CD4-positive, alpha-beta T cell treated with Interleukin-10 for 1 hour (primary cell): ENCODE data around the gene TRIM32.

Source experiments
- DNase-seq: peaks from one replicate; pipeline ENCODE4 v3.0.0-alpha.2; 2020

Gene TRIM32, protein sequence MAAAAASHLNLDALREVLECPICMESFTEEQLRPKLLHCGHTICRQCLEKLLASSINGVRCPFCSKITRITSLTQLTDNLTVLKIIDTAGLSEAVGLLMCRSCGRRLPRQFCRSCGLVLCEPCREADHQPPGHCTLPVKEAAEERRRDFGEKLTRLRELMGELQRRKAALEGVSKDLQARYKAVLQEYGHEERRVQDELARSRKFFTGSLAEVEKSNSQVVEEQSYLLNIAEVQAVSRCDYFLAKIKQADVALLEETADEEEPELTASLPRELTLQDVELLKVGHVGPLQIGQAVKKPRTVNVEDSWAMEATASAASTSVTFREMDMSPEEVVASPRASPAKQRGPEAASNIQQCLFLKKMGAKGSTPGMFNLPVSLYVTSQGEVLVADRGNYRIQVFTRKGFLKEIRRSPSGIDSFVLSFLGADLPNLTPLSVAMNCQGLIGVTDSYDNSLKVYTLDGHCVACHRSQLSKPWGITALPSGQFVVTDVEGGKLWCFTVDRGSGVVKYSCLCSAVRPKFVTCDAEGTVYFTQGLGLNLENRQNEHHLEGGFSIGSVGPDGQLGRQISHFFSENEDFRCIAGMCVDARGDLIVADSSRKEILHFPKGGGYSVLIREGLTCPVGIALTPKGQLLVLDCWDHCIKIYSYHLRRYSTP

DNA sequence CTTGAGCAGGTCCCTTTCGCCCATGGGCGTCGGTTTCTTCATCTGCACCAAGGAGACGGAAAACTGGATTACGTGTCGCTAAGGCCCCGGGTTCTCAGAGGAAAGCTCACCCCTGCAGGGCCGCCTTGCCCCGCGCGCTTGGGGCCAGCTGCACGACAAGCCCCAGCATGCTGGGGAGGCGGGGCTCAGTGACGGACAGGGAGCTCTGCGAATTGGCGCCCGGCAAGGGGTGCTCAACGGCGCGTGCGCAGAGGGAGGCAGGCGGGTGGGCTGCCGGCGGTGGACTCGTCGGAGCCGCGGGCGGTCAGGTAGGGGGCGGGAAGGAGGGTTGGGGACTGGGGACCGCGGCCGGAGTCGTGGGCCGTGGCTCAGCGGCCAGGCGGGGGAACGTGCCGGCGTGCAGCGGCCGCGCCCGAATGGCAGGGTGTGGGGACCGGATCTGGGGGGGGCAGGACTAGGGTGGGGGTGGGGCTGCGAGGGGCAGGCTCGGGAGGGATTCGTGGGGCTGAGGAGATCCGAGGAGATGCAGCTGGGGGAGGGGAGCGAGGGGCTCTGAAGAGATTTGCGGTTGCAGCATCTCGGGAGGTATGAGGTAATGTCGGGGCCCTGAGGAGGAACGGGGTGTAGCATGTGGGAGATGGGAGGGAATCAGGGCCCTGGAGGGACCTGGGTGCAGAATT lies at the start of gene TRIM32:
Gene TRIM32 (plus strand): TSS at position 232 of the 680 bp plus-strand sequence. CDS start 10,438 bp downstream, outside the sequence.
- peak; percentile 93 for DNase-seq

DNA sequence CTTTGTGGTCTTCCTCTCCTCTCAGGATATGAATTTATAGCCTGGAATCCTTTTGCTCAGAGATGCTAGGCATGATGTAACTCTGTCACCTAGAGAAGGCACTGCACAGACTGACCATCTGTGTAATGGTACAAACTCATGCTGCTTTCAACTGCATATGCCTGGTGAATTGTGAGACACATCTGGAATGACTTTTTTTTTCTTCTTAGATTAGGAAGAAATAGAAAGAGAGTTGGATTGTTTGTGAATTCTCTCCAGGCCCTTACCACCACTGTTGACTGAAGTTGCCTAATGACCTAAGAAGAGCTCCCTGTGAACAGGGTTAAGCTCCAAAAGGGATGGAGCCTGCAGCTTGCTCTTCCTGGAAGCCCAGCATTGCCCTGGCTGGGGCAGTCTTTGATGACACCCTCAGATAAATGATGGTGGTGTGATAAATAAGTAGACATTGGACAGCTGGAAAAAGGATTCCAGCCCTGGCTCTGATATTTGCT lies 47.8 kb upstream of the TRIM32 start:
- DNase-seq: no peak

DNA sequence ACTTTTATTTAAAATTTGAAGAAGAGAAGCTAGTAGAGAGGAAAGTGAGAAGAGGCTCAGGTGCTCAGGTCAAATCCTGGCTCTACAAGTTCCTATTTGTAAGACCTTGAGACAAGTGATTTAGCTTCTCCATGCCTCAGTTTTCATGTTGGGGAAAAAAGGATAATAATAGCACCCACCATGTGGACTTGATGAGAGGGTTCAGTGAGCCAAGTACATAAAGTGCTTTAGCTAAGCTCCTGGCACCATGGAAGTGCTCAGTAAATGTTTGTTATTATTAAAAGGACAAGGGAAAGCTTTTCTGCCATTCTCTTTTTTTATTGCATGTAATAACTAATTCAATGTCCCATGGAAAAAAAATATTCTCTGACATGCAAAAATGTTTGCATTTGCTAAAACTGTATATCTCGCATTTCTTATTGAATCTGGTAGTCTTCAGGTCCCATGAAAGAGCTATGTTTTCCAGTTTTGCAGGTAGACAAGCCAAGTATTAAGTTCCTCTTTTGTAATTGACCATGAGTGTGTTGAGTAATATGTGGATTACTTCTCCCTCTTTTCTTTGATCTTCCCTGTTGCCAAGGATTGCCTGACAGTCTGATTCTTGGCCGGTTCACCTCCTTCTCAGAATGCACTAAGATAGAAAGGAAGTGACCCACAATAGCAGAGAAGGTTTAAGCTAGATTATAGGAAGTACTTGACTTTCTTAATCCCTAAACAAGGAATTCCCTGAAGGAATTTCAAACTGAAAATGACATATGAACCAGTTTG lies 45.6 kb upstream of the TRIM32 start:
- DNase-seq: no peak

DNA sequence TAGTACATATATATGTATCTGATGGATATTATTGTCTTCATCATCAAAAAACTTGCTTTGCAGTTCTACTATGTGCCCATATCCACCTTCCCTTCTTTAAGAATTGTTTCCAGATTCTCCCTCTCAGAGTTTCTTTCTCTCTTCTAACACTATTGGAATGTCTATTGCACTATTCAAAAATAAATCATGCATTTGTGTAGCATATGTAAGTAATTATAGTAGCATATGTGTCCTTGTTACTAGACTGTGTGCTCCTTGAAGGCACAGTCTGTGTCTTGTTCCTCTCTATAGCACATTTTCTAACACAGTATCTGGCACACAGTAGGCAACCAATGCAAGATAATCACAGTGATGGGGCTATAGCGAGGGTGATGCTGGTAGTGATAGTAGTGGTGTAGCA lies 43.4 kb upstream of the TRIM32 start:
- no peak for DNase-seq

DNA sequence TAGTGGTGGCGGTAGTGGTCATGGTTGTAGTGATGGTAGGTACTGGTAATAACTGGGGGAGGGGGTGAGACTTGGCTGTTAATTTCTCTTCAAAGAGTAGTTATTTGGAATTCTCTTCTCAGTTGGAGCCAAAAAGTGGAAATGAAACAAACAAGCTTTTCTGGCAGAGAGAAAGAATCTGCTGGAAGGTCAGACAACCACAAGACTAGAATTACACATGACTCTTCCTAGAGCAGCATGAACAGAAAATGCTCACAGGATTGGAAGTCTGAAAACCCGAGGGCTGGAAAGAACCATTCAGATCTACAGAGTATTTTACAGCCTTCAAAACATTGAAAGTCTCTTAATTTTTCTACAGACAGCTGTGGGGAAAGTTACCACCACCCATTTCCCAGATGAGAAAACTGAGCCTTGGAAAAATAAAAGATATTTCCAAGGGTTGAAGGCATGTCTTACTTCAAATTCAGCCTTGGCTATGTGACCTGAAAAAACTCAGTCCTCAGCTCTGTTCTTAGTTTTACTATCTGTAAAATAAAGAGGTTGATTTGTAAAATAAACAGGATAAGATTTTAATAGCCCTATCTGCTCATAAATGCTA lies 42.9 kb upstream of the TRIM32 start:
- no peak for DNase-seq

DNA sequence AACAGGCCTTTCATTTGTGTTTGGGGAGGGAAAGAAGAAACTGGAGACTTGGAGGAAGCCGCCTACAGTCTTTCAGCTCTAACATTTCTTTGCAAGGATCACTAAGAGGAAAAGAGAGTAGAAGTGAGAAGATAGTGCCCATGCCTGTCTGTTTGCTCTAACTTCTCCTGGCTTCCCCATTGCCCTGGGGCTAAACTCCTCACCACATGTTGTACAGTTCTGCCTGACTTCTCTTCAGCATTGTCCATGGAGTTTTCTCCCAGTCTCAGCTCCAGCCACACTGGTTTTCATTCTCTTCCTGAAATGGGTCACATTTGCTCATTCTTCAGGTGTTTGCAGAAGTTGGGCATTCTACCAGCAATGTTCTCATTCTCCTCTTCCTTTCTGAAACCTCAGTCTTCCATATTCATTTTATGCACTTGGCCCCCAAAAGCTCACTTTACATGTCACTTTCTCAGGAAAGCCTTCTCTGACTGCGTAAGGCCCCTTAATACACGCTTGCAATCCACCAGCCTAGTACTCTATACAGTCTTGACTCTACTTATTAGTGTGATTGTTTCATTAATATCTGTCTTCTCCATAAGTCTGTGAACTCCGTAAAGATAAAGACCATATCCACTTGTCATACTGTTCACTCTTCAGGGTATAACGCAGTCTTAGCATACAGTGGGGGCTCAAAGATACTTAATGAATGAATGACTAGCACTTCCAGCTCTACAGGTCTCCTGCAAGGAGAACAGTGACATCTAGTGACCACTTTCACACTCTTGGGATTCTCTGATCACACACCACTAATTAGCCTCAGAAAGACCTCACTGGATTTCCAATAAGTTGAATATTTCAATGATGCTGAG lies 40.2 kb upstream of the TRIM32 start:
- DNase-seq: no peak

DNA sequence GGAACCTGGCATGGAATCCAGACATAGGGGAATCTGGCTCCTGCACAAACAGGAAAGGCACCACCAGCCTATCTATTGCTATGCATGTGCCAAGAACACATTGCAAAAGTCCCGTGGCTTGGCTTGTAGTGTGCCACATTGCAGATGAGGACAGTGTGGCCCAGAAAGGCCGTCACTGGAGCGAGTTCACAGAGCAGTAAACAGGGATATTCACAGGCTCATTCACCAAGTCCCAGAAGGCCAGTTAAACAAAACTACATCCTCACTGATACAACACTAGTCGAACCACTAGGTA lies 39.6 kb upstream of the TRIM32 start:
- no peak for DNase-seq

DNA sequence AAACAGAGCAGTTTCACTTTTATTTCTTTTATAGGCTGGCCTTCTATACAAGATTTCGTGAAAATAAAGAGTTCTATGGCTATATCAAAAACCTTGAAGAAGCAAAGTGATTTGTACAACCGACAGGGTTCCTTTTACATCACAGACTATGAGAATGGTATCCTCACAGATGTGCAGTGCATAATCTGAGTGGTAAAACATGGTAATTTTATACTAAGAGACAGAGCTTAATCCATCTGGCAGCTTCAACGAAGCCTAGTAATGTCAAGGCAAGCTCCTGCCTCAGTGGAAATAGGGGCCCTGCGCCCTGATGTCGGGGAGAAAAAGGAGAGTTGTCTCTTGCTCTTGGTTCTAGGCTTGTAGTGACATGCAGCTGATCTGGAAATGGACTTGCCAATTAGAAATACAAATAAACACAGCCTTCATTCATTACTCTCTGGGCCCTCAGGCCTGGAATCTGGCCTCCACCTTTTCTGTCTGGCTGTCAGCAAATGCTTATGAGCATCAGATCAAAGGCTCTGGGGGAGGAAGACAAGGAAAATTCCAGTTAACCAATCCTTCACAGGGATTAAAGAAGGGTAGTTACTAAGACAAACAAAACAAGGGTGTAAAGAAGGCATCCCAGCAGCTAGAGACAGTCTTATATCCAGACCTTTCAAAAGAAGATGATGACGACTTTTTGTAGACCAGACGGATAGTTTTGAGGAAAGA lies 33.6 kb upstream of the TRIM32 start:
- no peak for DNase-seq

DNA sequence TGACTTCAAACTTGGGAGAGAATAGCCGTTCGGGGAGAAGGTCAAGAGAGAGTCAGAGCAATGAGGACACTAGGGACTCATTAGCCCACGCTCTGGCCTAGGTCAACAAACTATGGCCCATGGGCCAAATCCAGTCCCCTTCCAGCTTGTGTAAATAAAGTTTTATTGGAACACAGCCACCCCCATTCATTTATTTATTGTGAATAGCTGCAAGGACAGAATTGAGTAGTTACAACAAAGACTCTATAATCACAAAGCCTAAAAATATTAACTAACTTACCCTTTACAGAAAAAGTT lies 33.1 kb upstream of the TRIM32 start:
- DNase-seq: no peak

DNA sequence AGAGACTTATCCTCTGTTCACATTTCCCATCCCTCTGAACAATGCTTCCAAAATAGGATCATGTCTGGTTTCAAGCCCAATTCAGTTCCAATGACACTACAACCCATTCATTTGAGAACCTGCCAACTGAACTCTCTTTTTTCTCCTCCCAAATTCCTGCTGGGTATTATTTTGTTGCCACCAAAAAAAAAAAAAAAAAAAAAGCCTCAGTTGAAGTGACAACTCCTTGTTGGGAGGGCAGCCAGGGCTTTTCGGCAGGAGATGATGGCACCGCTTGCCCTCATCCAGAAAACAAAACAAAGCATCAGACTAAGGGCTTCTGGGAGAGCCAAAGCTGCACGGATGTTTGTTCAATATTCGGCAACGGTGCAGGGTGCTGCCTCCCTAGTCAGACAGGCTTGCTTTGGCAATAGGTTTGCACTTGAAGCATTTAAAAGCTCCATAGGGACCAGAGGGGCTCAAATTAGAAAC lies 30.6 kb upstream of the TRIM32 start:
- DNase-seq: no peak

DNA sequence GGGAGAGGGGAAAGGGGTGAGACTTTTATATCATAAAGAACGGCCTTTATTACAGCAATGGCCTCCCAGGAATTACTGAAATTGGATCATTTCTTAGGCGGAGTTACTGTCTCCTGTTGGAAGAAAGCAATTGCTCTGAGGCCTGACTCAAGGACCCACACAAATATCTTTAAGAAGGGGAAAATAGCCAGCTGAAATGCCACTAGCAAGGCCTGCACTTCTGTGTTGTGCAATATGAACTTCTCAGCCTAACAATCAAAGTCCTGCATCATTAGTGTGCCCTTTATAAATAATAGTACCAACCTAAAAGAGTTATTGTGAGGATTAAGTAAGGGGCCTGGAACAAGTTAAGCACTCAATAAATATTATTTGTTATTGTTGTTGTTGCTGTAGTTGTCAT lies 30.1 kb upstream of the TRIM32 start:
- no peak for DNase-seq

DNA sequence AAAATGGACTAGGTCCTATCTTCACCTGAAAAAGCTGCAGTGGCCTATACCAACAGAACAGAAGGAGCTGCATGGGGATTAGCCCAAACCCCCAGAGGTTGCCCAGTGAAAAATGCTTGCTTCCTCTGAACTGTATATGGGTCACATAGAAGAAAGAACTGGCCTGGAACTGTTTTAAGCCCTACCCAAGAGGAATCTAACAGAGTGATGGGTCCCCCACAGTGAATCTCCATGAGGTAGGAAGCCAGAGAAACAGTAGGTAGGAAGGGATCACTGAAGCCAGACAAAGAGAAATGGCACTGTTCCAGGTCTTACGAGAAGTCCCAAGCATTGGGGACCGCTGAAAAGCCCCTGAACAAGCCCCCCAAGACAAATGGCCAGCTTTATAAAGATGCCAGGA lies 28.8 kb upstream of the TRIM32 start:
- DNase-seq: no peak

DNA sequence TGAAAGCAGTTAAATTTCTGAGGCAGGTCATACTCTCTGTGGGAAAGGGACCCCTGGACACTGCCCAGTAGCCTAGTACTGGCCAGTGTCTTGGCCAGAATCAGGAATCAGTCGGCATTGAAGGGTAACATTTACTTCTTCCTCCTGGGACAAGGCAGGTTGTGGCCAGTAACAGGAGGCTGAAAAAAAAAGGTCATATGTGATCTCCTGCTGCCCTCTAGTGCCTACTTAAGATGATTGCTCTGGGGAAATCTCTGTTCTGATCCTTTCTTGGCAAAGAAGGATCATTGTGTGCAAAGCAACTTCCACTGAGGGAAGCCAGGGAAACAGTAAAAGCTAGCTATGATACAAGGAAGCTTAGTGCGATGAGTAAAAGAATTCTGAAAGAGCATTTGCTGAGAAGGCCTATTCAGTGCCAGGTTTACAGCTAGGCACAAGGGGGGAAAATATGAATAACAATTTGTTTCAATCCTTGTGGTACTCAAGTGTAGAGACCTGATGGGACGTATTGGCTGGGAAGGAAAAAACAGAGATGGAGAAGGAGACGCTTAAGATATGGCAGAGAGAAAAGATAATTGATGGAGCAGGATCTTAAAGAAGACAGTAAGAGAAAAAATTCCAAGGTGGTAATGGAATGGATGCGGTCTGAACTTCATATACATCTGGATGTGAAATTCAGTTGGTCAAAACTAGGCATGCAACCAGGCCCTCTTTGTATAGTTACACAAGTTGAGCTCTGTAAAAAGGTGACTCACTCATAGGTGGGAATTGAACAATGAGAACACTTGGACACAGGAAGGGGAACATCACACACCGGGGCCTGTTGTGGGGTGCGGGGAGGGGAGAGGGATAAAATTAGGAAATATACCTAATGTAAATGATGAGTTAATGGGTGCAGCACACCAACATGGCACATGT lies 25.8 kb upstream of the TRIM32 start:
- DNase-seq: peak; percentile 38

DNA sequence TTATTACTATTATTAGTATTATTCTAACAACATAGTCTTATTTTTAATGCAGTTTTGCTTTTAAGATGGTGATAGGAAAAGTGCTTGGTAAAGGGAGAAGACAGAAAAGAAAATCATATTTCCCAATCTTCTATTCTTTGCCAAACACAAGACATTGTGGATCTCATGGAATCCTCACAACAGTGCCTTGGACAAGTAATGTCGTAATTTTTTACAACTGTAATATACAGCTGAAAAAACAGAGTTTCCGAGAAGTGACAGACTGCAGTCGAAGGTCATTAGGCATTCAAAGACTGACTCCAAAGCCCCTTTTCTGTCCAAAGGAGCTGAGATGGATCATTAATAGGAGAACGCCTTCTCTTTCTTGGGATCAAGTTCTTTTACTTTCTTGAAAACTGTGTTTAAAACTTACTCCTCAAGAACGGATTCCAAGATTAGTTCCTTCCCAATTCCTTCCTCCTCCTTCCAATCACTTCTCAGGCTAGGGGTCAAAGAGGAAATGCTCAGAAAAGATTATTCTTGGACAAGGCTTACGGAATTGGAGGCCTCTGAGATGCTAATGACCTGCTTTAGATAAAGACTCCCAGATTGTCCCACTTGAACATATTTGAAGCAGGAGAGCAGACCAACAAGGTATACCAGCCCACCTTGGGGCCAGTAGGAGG lies 24.3 kb upstream of the TRIM32 start:
- DNase-seq: no peak

DNA sequence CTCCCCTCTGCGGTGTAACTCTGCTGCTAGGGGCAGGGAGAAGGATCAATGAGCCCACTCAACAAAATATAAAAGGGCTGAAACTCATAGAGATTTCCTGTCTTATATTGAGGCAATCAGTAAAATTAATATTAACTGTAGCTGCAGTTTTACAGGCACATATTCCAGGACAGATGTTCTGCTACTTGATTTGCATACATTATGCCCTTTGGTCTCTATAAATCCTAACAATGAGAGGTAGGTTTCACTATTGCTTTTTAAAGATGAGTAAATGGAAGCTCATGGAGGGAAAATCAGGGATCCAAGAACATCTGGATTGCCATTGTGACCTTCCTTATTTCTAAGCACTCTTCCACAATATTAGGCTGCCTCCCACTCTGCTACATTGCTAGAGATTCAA lies 23.5 kb upstream of the TRIM32 start:
- no peak for DNase-seq

DNA sequence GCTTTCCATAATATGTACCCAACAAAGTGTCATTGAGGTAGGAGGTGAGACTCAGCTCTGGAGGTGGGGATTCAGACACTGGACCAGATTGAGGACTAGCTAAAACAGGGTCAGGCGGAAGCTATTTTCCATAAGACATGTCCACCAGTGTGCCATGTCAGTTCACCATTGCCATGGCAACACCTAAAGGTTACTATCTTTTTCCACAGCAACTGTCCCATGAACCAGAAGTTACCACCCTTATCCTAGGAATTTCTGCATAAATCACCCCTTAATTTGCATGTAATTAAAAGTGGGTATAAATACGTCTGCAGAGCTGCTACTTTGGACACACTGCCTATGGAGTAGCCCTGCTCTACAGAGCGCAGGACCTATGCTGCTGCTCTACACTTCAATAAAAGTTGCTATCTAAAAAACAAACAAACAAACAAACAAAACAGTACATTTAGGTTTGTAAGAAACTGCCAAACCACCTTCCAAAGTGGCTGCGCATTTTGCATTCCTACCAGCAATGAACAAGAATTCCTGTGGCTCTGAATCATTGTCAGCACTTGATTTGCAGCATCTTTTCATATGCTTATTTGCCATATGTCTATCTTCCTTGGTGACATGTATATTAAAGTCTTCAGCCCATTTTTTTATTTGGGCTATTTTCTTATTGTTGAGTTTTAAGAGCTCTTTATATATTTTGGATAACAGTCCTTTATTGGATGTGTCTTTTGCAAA lies 18.0 kb upstream of the TRIM32 start:
- DNase-seq: no peak

DNA sequence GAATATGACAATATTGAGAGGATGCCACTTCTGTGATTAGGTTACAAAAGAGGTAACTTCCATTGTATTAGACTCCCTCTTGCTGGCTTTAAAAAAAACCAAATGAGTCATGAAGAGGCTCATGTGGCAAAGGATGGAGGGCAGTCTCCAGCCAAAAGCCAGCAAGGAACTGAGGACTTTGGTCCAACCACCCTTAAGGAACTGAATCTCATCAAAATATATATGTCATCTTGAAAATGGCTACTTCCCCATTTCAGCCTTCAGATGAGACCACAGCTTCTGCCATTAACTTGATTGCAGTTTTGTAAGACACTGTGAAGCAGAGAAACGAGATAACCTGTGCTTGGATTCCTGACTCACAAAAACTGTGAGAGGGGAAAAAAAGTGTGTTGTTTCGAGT lies 15.5 kb upstream of the TRIM32 start:
- DNase-seq: no peak

DNA sequence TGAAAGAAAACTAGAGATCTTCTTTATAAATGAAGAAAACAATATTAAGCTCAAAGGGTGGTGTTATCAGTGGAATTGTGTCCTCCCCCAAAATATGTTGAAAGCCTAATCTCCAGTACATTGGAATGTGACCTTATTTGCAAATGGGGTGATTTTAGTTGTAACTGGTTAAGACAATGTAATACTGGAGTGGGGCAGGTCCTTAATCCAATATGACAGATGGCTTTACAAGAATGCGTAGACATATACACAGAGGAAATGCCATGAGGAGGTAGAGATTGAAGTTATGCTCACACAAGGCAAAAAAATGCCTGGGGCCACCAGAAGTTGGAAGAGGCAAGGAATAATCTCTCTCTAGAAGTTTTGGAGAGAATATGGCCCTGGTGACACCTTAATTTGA lies 13.7 kb upstream of the TRIM32 start:
- DNase-seq: no peak
